Ovary (tissue), 3 donors: Measurements from ENCODE around the gene CYLD.

ENCODE experiments used
- CTCF ChIP-seq, 3 donors: fragments of 450-650 bp in 2 of 3; fragments of 200-600 bp in 1 of 3; IDR thresholded peaks; one replicate each; pipeline versions ENCODE4 v1.5.1 to v1.8.0; 2016 to 2022; ENCODE audit warnings: antibody characterized with exemption in 3 of 3, mild to moderate bottlenecking in 1 of 3
- POLR2A ChIP-seq: fragments of 450-650 bp; IDR thresholded peaks from one replicate; pipeline ENCODE4 v1.6.1; 2017; ENCODE audit warnings: antibody characterized with exemption, mild to moderate bottlenecking, moderate library complexity
- donor health status: DM: no; HTN: no; CAD: no.

- TF ChIP-seq POLR2A = no peak
- no peak for TF ChIP-seq CTCF (IDR thresholded peaks at IDR 0.05)
Measured at GRCh38 chr16:50802000-50802399, 60.1 kb downstream of the CYLD start.
